ENCODE results near the gene DNAJC25. TPM values are rescaled to one million over a fixed set of nuclear protein-coding genes. Genes with fewer than 3 reads are reported as not detected.

The DNAJC25 gene
- total and polyA plus RNA-seq, 3 donors from 2014 or later, result 10.0 to 15.9 (median 15.7) TPM

DNA sequence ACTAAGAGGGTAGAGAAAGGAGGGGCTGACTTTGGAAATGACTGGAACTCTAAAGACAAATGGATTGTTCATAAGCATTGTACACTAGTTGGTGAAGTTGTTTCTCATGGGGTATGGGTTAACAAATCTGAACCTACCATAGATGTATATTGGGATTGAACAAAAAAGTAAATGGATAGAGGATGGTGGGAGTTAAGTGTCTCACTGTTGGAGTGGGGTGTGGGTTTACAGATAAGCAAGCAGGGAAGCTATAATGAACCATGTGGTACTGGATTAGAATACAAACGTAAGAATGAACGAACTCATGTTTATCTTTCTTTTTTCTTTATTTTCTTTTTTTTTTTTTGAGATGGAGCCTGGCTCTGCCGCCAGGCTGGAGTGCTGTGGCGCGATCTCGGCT is 48.1 kb downstream of the DNAJC25 start:
- TF ChIP-seq, protein P1, sequence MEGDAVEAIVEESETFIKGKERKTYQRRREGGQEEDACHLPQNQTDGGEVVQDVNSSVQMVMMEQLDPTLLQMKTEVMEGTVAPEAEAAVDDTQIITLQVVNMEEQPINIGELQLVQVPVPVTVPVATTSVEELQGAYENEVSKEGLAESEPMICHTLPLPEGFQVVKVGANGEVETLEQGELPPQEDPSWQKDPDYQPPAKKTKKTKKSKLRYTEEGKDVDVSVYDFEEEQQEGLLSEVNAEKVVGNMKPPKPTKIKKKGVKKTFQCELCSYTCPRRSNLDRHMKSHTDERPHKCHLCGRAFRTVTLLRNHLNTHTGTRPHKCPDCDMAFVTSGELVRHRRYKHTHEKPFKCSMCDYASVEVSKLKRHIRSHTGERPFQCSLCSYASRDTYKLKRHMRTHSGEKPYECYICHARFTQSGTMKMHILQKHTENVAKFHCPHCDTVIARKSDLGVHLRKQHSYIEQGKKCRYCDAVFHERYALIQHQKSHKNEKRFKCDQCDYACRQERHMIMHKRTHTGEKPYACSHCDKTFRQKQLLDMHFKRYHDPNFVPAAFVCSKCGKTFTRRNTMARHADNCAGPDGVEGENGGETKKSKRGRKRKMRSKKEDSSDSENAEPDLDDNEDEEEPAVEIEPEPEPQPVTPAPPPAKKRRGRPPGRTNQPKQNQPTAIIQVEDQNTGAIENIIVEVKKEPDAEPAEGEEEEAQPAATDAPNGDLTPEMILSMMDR (IDR thresholded peaks at IDR 0.05), result no peak
- TF ChIP-seq POLR2A (IDR thresholded peaks at IDR 0.05), result no peak
- Histone ChIP-seq H3K36me3 (ENCODE audit: low read depth, missing control alignments) (no peaks in the 10 kb centered on the region), H3K9me3 (no peaks in the 10 kb centered on the region), H3K27ac (no peak overlapping the region), H3K27me3 (no peaks in the 10 kb centered on the region), H3K4me3 (no peak overlapping the region), H3K4me1 (no peaks in the 10 kb centered on the region)
- 86 to 96% methylated on average over 6 of the region's 6 CpGs for WGBS, 2 donors
- DNase-seq, result no peak
- intact Hi-C loops (cut with DNase I; ENCODE audit: low total_unique reads), result no loop called here

DNA sequence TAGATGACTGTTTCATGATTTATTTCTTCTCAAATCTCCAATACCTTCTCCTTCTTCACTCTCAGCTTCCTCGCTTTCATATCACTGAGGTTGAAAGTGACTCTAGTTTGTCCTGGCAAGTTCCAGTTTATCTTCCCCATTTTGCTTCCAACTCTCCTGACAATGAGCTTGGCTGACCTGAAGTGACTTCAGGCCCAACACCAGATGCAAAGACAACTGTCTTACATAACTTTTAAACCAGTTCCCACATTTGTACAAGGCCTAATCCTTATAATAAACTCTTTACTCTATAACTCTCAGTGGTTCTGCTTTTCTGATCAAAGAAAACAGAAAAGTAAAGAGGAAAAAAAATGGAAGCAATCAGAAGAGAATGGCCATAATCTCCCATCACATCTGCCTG is 52.3 kb downstream of the DNAJC25 start:
- Histone ChIP-seq H3K27me3 (no peaks in the 10 kb centered on the region), H3K27ac (no peak overlapping the region), H3K36me3 (ENCODE audit: low read depth, missing control alignments) (no peaks in the 10 kb centered on the region), H3K9me3 (no peaks in the 10 kb centered on the region), H3K4me3 (no peak overlapping the region), H3K4me1 (no peaks in the 10 kb centered on the region)
- TF ChIP-seq, protein P1 (IDR thresholded peaks at IDR 0.05), result no peak
- no peak for TF ChIP-seq POLR2A (IDR thresholded peaks at IDR 0.05)
- WGBS, 2 donors, result 77 to 87% methylated on average over 1 of the region's 1 CpG
- no peak for DNase-seq
- intact Hi-C loops (cut with DNase I; ENCODE audit: low total_unique reads), result no loop called here

DNA sequence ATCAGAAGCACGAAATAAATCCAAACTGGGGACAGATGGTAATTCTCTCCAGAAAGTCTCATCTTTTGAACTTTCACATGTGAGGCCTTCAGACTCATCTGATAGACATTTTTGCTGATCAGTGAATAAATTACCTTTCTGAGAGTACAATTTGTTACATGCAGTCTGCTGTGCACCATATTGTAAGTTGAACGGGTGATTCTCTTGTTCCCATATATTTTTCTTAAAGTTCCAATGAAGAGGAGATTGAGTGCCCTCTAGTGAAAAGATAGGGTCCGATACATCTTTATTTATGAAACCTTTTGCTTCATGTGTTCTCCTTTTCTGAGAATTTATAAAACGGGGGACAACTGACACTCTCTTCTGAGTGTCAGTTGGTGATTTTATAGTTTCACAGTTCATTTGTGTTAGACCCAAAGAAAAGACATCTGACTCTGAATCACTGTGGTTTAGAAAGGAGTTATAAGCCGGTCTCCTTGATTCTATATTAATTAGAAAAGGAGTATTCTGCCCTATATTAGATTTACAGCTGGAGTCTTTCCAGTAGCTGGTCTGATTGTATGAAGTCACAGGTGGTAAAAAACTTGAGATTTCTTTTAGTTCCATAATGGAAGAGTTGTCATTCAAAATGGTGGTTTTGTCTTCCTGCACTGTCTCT is 60.7 kb downstream of the DNAJC25 start:
- H3K4me1 ChIP-seq, result no peaks in the 10 kb centered on the region
- H3K27ac ChIP-seq, result no peak overlapping the region
- TF ChIP-seq POLR2A (IDR thresholded peaks at IDR 0.05), result no peak
- TF ChIP-seq, protein P1 (IDR thresholded peaks at IDR 0.05), result peak in 1 of 3 experiments; percentile 10
- H3K27me3 ChIP-seq, result no peaks in the 10 kb centered on the region
- H3K4me3 ChIP-seq, result no peak overlapping the region
- H3K36me3 ChIP-seq (ENCODE audit: low read depth, missing control alignments), result no peaks in the 10 kb centered on the region
- intact Hi-C loops (cut with DNase I; ENCODE audit: low total_unique reads), result no loop called here
- no peak for DNase-seq
- no peaks in the 10 kb centered on the region for H3K9me3 ChIP-seq
- 57 to 58% methylated on average over 5 of the region's 5 CpGs for WGBS, 2 donors

DNA sequence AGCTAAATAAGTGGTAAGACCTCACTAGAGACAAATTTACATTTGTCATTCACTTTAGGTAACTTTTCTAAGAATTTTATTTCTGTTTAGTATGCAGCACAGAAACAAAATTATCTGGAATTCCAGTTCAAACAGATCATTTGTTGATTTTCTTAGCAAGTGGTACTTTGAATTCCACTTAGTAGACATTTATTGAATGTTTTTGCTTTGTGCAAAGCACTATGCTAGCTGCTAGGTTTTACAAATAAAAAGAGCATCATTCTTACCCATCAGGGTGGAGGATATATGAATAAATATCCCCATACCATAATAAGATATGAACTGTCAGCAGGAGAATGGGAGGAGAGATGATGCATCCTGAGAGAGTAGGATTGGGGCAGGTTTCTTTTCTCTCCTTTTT is 65.7 kb downstream of the DNAJC25 start:
- Histone ChIP-seq H3K27me3 (no peaks in the 10 kb centered on the region), H3K9me3 (no peaks in the 10 kb centered on the region), H3K4me1 (no peaks in the 10 kb centered on the region), H3K27ac (no peak overlapping the region), H3K4me3 (no peak overlapping the region), H3K36me3 (ENCODE audit: low read depth, missing control alignments) (no peaks in the 10 kb centered on the region)
- intact Hi-C loops (cut with DNase I; ENCODE audit: low total_unique reads), result no loop called here
- TF ChIP-seq POLR2A (IDR thresholded peaks at IDR 0.05), result no peak
- TF ChIP-seq, protein P1 (IDR thresholded peaks at IDR 0.05), result no peak
- no peak for DNase-seq

DNA sequence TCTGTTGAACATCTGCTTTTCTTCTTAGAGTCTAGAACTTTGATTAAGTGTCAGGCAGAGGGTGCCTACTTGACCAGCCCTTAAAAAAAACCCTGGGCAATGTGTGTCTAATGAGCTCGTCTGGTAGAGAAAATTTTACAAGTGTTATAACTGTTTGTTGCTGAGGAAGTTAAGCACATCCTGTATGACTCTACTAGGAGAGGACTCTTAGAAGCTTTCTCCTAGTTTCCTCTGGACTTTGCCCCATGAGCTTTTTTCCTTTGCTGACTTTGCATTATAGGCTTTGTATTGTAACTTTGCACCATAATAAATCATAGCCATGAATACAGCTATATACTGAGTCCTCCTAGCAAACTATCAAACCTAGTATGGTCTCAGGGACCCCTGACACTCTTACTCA is 69.6 kb downstream of the DNAJC25 start:
- intact Hi-C loops (cut with DNase I; ENCODE audit: low total_unique reads), result no loop called here
- 63 to 89% methylated on average over 1 of the region's 1 CpG for WGBS, 2 donors
- no peaks in the 10 kb centered on the region for H3K27me3 ChIP-seq
- H3K4me1 ChIP-seq, result no peaks in the 10 kb centered on the region
- H3K27ac ChIP-seq, result no peak overlapping the region
- no peaks in the 10 kb centered on the region for H3K9me3 ChIP-seq
- H3K4me3 ChIP-seq, result no peak overlapping the region
- DNase-seq, result no peak
- TF ChIP-seq, protein P1 (IDR thresholded peaks at IDR 0.05), result no peak
- no peak for TF ChIP-seq POLR2A (IDR thresholded peaks at IDR 0.05)
- H3K36me3 ChIP-seq (ENCODE audit: low read depth, missing control alignments), result no peaks in the 10 kb centered on the region
